DOHH2 (cell line): ENCODE measurements around the gene SBK3.

ENCODE experiments used
- EZH2phosphoT487 ChIP-seq: fragments of 200-600 bp; sonication (generic); IDR thresholded peaks from 2 replicates; pipeline ENCODE4 v1.6.1; 2017; ENCODE audit warnings: borderline replicate concordance, mild to moderate bottlenecking, antibody characterized with exemption, low read length, moderate library complexity, mixed read lengths
- TF ChIP-seq, protein P1 (sequence below): fragments of 200-600 bp; sonication (generic); IDR thresholded peaks from one replicate; pipeline ENCODE4 v1.5.1; 2014; ENCODE audit warnings: antibody characterized with exemption, mild to moderate bottlenecking, low read depth, low read length; ENCODE audit not compliant: poor library complexity, severe bottlenecking

GRCh38 chr19:55530996-55531395 is 14.3 kb downstream of the SBK3 start:
- TF ChIP-seq, protein P1, sequence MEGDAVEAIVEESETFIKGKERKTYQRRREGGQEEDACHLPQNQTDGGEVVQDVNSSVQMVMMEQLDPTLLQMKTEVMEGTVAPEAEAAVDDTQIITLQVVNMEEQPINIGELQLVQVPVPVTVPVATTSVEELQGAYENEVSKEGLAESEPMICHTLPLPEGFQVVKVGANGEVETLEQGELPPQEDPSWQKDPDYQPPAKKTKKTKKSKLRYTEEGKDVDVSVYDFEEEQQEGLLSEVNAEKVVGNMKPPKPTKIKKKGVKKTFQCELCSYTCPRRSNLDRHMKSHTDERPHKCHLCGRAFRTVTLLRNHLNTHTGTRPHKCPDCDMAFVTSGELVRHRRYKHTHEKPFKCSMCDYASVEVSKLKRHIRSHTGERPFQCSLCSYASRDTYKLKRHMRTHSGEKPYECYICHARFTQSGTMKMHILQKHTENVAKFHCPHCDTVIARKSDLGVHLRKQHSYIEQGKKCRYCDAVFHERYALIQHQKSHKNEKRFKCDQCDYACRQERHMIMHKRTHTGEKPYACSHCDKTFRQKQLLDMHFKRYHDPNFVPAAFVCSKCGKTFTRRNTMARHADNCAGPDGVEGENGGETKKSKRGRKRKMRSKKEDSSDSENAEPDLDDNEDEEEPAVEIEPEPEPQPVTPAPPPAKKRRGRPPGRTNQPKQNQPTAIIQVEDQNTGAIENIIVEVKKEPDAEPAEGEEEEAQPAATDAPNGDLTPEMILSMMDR = no peak
- no peak for TF ChIP-seq EZH2phosphoT487
